ENCODE results near the gene ADIRF. TPM values are rescaled to one million over a fixed set of nuclear protein-coding genes. Genes with fewer than 3 reads are reported as not detected.
"Not testable (repeated sequence)": the region's sequence is repeated elsewhere in the genome, so short reads cannot be mapped to it uniquely, and the experiment has no call there.

ADIRF gene
- total RNA-seq, 1 experiment from 2014 or later = 0.34 TPM

- H3K27ac ChIP-seq; DNase-seq; H3K4me1 ChIP-seq; H3K9me3 ChIP-seq (replicated peaks); H3K4me3 ChIP-seq; H3K27me3 ChIP-seq; H3K36me3 ChIP-seq: not testable (repeated sequence)
These were observed 40.0 kb downstream of the ADIRF start for GRCh38 chr10:87008303-87008702.

GRCh38 chr10:87009134-87009696, 40.9 kb downstream of the ADIRF start:
- not testable (repeated sequence) for H3K9me3 ChIP-seq (replicated peaks); H3K27ac ChIP-seq; DNase-seq; H3K27me3 ChIP-seq; H3K4me3 ChIP-seq; H3K36me3 ChIP-seq; H3K4me1 ChIP-seq

- H3K4me1 ChIP-seq; H3K4me3 ChIP-seq; H3K27ac ChIP-seq; H3K36me3 ChIP-seq; DNase-seq; H3K9me3 ChIP-seq (replicated peaks); H3K27me3 ChIP-seq: not testable (repeated sequence)
These were observed 45.2 kb downstream of the ADIRF start for GRCh38 chr10:87013528-87013927.

- not testable (repeated sequence) for H3K4me1 ChIP-seq; DNase-seq; H3K36me3 ChIP-seq; H3K9me3 ChIP-seq (replicated peaks); H3K27me3 ChIP-seq; H3K4me3 ChIP-seq; H3K27ac ChIP-seq
These were observed 46.9 kb downstream of the ADIRF start for GRCh38 chr10:87014986-87015716.

GRCh38 chr10:87018127-87018526, 49.8 kb downstream of the ADIRF start:
- H3K27ac ChIP-seq = not testable (repeated sequence)

GRCh38 chr10:87019066-87019465, 50.8 kb downstream of the ADIRF start:
- not testable (repeated sequence) for H3K27me3 ChIP-seq; H3K9me3 ChIP-seq (replicated peaks); H3K4me3 ChIP-seq; H3K27ac ChIP-seq; H3K36me3 ChIP-seq; H3K4me1 ChIP-seq
- peak; percentile 69 to 72 for DNase-seq

More at GRCh38 chr10:87018127-87018526, 49.8 kb downstream of the ADIRF start:
- peak; percentile 35 for DNase-seq
- not testable (repeated sequence) for H3K9me3 ChIP-seq (replicated peaks); H3K4me1 ChIP-seq; H3K36me3 ChIP-seq; H3K27me3 ChIP-seq; H3K4me3 ChIP-seq

- H3K36me3 ChIP-seq; H3K4me1 ChIP-seq; H3K9me3 ChIP-seq (replicated peaks); H3K4me3 ChIP-seq; DNase-seq; H3K27ac ChIP-seq; H3K27me3 ChIP-seq: not testable (repeated sequence)
These were observed 51.2 kb downstream of the ADIRF start for GRCh38 chr10:87019504-87019903.

- not testable (repeated sequence) for H3K4me3 ChIP-seq, DNase-seq
These were observed 51.8 kb downstream of the ADIRF start, which contains the start of gene FAM25A for GRCh38 chr10:87020056-87020455. Gene FAM25A, plus strand, starts transcription at chr10:87020294. Its CDS starts 31 bp downstream, at chr10:87020325.

More at GRCh38 chr10:87020056-87020455, 51.8 kb downstream of the ADIRF start, which contains the start of gene FAM25A:
- H3K27ac ChIP-seq; H3K9me3 ChIP-seq (replicated peaks); H3K36me3 ChIP-seq; H3K4me1 ChIP-seq; H3K27me3 ChIP-seq: not testable (repeated sequence)

Other genes with a start within 250 kb of the ADIRF start
- gene BMPR1A, start 211.9 kb upstream of the ADIRF start, total RNA-seq (2014; rRNA removed; shearing (Covaris generic)) = 28.7 and 36.3 TPM in 2 replicates
- gene MMRN2, start 10.9 kb upstream of the ADIRF start, total RNA-seq (2014; rRNA removed; shearing (Covaris generic)) = 1.6 and 1.9 TPM in 2 replicates
- gene SNCG, start 9.9 kb upstream of the ADIRF start, total RNA-seq (2014; rRNA removed; shearing (Covaris generic)) = 38.1 and 55.5 TPM in 2 replicates
- not detected in 2 replicates for gene FAM25A, start 51.8 kb downstream of the ADIRF start, total RNA-seq (2014; rRNA removed; shearing (Covaris generic))
- gene GLUD1, start 126.4 kb downstream of the ADIRF start, total RNA-seq (2014; rRNA removed; shearing (Covaris generic)) = 152 and 155 TPM in 2 replicates
- 39.2 and 42.9 TPM in 2 replicates for gene SHLD2, start 126.7 kb downstream of the ADIRF start, total RNA-seq (2014; rRNA removed; shearing (Covaris generic))

Measured in SJCRH30 (cell line).